Measurements from ENCODE around the gene OSBPL10.
A peak's percentile ranks its signal among the peaks of the same experiment; 100 is the strongest.

The OSBPL10 gene

DNA sequence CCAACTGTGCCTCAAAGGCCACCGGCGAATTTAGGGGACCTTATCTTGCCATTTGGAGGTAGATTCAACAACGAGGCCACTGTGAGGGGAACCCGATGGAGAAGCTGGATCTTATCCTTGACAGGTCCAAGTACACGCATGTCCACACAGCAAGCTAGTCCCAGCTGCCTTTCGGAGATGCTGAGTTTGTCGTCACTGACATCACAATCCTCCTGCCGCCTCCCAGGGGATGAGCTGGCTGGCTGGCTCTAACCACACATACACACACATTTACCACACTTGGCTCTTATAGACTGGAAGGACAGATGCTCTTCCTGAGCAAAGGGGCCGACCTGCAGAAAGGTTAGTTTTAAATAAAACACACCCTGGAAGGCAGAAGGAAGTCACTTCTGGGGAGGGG lies 272.1 kb downstream of the OSBPL10 start:
- DNase-seq: no peak
- TF ChIP-seq, protein P1, sequence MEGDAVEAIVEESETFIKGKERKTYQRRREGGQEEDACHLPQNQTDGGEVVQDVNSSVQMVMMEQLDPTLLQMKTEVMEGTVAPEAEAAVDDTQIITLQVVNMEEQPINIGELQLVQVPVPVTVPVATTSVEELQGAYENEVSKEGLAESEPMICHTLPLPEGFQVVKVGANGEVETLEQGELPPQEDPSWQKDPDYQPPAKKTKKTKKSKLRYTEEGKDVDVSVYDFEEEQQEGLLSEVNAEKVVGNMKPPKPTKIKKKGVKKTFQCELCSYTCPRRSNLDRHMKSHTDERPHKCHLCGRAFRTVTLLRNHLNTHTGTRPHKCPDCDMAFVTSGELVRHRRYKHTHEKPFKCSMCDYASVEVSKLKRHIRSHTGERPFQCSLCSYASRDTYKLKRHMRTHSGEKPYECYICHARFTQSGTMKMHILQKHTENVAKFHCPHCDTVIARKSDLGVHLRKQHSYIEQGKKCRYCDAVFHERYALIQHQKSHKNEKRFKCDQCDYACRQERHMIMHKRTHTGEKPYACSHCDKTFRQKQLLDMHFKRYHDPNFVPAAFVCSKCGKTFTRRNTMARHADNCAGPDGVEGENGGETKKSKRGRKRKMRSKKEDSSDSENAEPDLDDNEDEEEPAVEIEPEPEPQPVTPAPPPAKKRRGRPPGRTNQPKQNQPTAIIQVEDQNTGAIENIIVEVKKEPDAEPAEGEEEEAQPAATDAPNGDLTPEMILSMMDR (IDR thresholded peaks at IDR 0.05): no peak
- Mint-ChIP-seq H3K4me3 (no peak overlapping the region), H3K27me3 (ENCODE audit: low read depth, poor library complexity) (peaks cover 5% of the 10 kb centered on the region), H3K36me3 (ENCODE audit: low read depth) (peaks cover 26% of the 10 kb centered on the region), H3K27ac (no peak overlapping the region), H3K4me1 (peaks cover 19% of the 10 kb centered on the region), H3K9me3 (peaks cover 28% of the 10 kb centered on the region)

DNA sequence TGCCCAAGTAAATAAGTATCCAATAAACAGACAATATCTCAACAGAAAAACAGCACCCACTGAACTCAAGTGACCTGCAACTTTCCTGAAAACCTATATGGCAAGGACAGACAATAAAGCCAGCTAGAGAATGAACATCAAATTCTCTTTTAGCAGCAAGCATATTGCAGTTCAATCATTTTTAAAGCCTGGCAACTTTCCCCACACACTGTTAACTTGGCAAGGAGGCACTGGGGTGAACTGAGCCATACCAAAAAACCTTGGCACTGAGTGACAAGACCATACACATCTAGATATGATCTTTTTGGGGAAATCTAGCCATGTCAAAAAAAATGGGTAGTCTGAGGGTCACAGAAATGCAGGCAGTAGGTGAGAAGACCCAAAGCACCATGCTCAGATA lies 273.8 kb downstream of the OSBPL10 start:
- H3K27ac Mint-ChIP-seq: no peak overlapping the region
- H3K36me3 Mint-ChIP-seq (ENCODE audit: low read depth): peaks cover 14% of the 10 kb centered on the region
- no peak overlapping the region for H3K4me3 Mint-ChIP-seq
- H3K27me3 Mint-ChIP-seq (ENCODE audit: low read depth, poor library complexity): peaks cover 2% of the 10 kb centered on the region
- TF ChIP-seq, protein P1 (IDR thresholded peaks at IDR 0.05): no peak
- peaks cover 13% of the 10 kb centered on the region for H3K9me3 Mint-ChIP-seq
- no peak for DNase-seq
- peaks cover 22% of the 10 kb centered on the region for H3K4me1 Mint-ChIP-seq

- Mint-ChIP-seq H3K27me3 (ENCODE audit: low read depth, poor library complexity) (peaks cover 2% of the 10 kb centered on the region), H3K27ac (peak overlapping the region; percentile 46), H3K36me3 (ENCODE audit: low read depth) (peaks cover 16% of the 10 kb centered on the region), H3K4me3 (no peak overlapping the region), H3K4me1 (peaks cover 23% of the 10 kb centered on the region), H3K9me3 (no peaks in the 10 kb centered on the region)
- TF ChIP-seq, protein P1 (IDR thresholded peaks at IDR 0.05): no peak
- DNase-seq: no peak
Measured at GRCh38 chr3:31705736-31706135, 275.3 kb downstream of the OSBPL10 start.

GRCh38 chr3:31704591-31705179 lies 276.4 kb downstream of the OSBPL10 start:
- Mint-ChIP-seq H3K27me3 (ENCODE audit: low read depth, poor library complexity) (peaks cover 2% of the 10 kb centered on the region), H3K4me1 (peaks cover 23% of the 10 kb centered on the region), H3K4me3 (no peak overlapping the region), H3K27ac (peak overlapping the region; percentile 9), H3K36me3 (ENCODE audit: low read depth) (peaks cover 21% of the 10 kb centered on the region), H3K9me3 (no peaks in the 10 kb centered on the region)
- DNase-seq: no peak
- TF ChIP-seq, protein P1 (IDR thresholded peaks at IDR 0.05): no peak

DNA sequence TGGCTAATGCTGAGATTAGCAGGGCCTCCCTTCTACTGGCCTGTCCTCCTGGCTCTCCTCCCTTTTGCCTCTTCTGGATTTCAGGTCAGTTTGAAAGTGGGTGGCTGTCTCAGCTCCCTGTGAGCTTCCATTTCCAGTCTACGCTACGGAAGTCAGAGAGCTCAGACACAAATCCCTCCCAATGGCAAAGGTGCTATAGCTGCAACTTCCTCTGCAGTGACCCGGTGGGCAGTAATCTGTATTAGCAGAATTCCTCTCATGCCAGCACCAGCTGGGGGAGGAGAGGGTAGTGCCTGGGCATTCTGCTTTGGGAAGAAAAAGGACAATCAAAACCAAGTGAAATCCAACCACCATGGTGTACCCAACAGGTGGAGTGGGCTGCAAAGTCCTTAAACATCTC lies 276.9 kb downstream of the OSBPL10 start:
- peaks cover 23% of the 10 kb centered on the region for H3K4me1 Mint-ChIP-seq
- H3K9me3 Mint-ChIP-seq: no peaks in the 10 kb centered on the region
- H3K27me3 Mint-ChIP-seq (ENCODE audit: low read depth, poor library complexity): peaks cover 3% of the 10 kb centered on the region
- H3K4me3 Mint-ChIP-seq: no peak overlapping the region
- no peak for DNase-seq
- TF ChIP-seq, protein P1 (IDR thresholded peaks at IDR 0.05): no peak
- peaks cover 21% of the 10 kb centered on the region for H3K36me3 Mint-ChIP-seq (ENCODE audit: low read depth)
- no peak overlapping the region for H3K27ac Mint-ChIP-seq

DNA sequence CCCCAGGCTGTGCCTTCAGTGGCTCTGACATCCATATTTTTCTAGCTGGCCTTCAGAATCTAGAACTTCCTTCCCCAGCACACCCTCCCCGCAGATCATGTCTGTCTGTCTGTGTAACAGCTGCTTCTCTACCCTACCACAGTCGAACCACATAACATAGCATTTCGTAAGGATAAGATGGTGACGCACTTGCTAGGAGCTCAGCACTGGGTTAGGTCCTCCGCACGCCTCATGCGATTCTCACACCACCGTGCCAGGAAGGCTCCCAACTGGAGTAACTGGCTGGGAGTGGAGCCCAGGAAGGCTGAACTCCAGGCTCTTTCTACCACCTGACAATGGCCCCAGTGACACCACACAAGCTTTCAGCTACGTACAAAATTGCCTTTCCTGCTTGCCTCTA lies 279.8 kb downstream of the OSBPL10 start:
- peak overlapping the region; percentile 33 for H3K27ac Mint-ChIP-seq
- no peak for DNase-seq
- H3K9me3 Mint-ChIP-seq: peaks cover 3% of the 10 kb centered on the region
- H3K27me3 Mint-ChIP-seq (ENCODE audit: low read depth, poor library complexity): peaks cover 5% of the 10 kb centered on the region
- peaks cover 29% of the 10 kb centered on the region for H3K36me3 Mint-ChIP-seq (ENCODE audit: low read depth)
- TF ChIP-seq, protein P1 (IDR thresholded peaks at IDR 0.05): no peak
- peaks cover 23% of the 10 kb centered on the region for H3K4me1 Mint-ChIP-seq
- no peak overlapping the region for H3K4me3 Mint-ChIP-seq

Measured in nephron progenitor cell (in vitro differentiated cells).